GM21381 (cell line): Measurements from ENCODE around the gene RRM1.
"Not testable (repeated sequence)": the region's sequence is repeated elsewhere in the genome, so short reads cannot be mapped to it uniquely, and the experiment has no call there.

ENCODE experiments used
- ATAC-seq: cut with Tn5 transposase; IDR thresholded peaks from one replicate; pipeline ENCODE4 v1.9.1; 2021; ENCODE audit warnings: mild to moderate bottlenecking, moderate library complexity; ENCODE audit not compliant: unreplicated experiment

Gene RRM1

DNA sequence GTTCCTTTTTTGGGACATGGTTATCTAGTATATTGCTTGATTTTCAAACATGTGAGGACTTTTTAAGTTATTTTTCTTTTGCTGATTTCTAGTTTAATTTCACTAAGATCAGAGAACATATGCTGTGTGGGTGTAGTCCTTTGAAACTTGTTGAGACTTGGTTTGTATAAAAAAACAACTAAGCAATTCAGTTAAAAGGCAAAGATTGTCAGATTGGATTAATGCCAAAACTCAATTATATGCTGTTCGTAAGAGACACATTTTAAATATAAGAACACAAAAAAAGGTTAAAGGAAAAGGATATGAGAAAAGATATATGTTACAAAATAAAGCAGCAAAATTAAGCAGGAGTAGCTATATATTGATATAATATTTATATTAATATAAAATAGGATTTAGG is 17.8 kb upstream of the RRM1 start:
- ATAC-seq, result no peak

- no peak for ATAC-seq
Measured at GRCh38 chr11:4083198-4083597, 11.4 kb upstream of the RRM1 start.

- no peak for ATAC-seq
Measured at GRCh38 chr11:4084406-4085125, 10.0 kb upstream of the RRM1 start.

DNA sequence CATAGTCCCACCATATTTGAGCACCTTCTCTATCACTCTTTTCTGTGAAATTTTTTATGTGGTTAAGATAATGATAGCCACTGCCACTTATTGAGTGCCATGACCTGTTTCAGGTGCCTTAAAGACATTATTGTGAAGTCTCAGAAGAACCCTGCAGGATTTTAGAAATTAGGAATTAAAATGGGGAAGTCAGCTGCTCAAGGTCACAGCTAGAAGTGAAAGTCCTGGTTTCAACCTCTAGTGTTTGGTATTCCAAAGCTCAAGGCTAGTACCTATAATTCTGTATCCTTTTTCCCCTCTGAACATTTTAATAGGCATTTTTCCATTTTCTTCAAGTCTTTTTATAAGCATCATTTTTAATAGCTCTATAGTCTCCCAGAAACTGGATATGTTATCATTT is 9.0 kb upstream of the RRM1 start:
- ATAC-seq, result no peak

DNA sequence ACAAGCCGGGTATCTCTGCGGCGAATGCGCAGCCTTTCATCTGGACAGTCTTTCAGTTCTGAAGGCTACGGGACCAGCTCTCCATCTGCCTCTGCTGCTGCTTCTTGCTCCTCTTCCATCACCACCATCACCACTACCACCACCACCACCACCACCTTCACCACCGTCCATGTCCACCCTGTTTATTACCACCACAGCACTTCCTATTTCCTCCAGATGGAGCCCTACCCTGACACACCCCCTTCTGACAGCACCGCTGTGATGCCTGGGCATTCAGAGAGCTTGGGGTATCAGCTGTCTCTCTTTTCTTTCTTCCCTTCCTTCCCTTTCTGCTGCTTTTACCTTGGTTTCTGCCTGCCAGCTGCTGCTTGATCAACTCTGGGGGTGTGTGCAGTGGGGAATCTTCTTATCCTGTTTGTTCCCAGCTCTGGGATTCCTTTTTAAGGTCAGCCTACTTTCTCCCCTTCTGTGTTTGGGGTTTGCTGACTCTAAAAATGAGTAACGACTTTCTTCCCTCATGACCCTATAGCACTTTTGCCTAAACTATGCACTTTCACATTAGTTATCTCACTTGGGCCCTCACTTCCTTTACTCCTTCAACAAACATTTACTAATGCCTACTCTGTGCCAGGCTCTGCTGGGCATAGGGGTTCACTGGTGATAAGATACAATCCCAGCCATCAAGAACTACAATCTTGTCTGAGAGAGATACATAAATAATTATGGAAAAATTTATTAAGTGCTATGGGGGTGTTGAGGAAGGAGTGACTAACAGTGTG is 7.8 kb upstream of the RRM1 start:
- ATAC-seq, result no peak

GRCh38 chr11:4087551-4087950 is 7.0 kb upstream of the RRM1 start:
- ATAC-seq, result no peak

- no peak for ATAC-seq
Measured at GRCh38 chr11:4090258-4090657, 4.3 kb upstream of the RRM1 start.

- no peak for ATAC-seq
Measured at GRCh38 chr11:4092026-4092425, 2.6 kb upstream of the RRM1 start.

DNA sequence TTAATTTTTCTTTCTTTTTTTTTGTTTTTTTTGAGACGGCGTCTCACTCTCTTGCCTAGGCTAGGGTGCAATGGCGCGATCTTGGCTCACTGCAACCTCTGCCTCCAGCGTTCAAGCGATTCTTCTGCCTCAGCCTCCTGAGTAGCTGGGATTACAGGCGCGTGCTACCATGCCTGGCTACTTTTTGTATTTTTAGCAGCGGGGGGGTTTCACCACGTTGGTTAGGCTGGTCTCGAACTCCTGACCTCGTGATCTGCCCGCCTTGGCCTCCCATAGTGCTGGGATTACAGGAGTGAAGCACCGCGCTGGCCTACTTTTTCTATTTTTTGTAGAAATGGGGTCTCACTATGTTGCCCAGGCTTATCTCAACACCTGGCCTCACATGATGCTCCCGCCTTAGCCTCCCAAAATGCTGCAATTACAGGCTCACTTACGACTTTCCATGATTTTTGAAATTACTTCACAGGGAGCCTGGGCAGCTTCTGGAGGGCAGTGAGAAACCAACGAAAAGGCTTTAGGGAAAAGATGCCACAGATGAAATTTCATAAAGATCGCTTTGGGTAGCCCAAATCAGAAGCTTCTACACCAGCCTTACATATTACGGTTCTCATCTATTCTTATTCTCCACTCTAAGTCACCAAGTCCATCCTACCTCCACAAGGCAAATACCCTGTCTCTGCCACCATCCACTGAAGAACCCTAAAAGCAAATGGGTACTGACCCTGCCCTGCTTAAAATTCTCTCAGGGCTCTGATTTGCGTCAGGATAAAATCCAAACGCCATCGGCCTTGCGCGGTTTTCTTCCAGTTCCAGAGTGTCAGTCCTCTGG is 866 bp upstream of the RRM1 start:
- peak; percentile 1 for ATAC-seq

GRCh38 chr11:4095509-4096230 is 1.1 kb downstream of the RRM1 start:
- no peak for ATAC-seq

DNA sequence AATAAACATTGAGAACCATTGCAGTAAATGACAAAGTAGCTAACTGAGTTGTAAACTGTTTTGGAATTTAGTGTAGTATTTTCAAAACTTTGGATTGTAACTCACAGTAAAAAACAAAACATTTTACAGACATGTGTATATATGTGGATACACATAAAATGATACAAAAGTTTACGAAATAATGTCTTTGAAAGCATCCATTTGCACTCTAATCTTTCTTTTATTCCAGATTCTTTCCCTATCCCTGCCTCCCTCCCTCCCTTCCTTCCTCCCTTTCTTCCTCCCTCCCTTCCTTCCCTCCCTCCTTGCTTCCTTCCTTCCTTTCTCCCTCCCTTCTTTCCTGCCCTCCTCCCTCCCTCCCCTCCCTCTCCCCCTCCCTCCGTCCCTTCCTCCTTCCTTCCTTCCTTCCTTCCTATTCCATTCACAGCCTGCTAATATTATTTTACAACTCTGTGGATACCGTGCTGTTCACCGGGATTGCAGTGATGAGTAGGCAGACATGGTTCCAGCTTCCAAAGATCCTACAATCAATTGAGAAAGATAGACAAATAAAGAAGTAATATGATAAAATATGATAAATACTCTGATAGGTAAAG is 3.5 kb downstream of the RRM1 start:
- no peak for ATAC-seq

- ATAC-seq, result no peak
Measured at GRCh38 chr11:4102711-4103110, 8.1 kb downstream of the RRM1 start.

DNA sequence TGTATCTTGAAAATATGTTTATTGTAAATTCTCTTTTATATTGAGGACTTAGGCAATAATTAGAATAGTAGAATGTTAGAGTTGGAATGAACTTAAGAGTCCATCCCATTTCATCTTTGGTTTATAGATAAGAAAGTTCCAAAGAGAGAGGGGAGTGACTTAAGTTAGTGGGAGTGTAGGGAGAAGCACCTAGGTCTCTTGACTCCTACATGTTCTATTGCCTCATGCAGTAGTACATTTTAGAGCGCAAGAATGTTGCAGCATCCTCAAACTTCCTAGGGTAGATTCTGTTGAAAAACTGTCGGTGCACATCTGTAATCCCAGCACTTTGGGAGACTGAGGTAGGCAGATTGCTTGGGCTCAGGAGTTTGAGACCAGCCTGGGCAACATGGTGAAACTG is 8.7 kb downstream of the RRM1 start:
- no peak for ATAC-seq

GRCh38 chr11:4105916-4106315 is 11.3 kb downstream of the RRM1 start:
- no peak for ATAC-seq

DNA sequence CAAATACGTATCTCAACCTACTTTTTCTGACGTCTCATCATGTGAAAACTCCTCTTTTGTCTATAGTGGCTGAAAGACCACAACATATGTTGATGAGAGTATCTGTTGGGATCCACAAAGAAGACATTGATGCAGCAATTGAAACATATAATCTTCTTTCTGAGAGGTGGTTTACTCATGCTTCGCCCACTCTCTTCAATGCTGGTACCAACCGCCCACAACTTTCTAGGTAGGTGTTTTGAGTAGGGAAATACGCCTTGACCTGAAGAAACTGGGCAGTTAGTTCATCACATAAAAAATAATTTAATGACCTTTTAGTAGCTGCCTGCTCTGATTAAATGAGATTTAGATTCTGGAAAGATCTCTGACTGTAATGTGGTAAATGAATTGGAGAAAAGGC is 17.2 kb downstream of the RRM1 start:
- ATAC-seq, result no peak

- ATAC-seq, result no peak
Measured at GRCh38 chr11:4115128-4115527, 20.5 kb downstream of the RRM1 start.

- ATAC-seq, result no peak
Measured at GRCh38 chr11:4118107-4118506, 23.5 kb downstream of the RRM1 start.

DNA sequence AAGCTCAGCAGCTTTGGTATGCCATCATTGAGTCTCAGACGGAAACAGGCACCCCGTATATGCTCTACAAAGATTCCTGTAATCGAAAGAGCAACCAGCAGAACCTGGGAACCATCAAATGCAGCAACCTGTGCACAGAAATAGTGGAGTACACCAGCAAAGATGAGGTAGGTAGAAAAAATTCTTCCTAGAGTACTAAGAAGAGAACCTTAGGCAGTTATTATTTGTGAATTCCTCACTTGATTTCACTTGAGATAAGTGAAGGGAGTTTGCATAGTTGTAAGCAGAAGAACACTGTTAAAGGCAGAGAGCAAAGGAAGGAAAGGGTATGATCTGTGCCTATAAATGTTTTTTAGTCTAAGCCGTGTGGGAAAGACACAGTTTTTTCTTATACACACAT is 28.6 kb downstream of the RRM1 start:
- no peak for ATAC-seq

DNA sequence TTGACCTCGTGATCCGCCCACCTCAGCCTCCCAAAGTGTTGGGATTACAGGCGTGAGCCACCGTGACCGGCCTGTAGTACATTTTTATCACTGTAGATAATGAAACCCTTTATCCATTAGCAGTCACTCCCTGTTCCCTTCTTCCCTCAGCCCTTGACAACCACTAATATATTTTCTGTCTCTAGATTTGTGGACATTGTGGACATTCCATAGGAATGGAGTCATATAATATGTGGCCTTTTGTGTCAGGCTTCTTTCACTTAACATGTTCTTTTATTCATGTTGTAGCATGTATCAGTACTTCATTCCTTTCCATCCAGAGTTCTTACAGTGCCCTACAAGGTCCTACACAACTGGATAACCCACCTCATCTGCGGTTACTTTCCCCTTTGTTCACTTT is 30.5 kb downstream of the RRM1 start:
- no peak for ATAC-seq

- ATAC-seq, result no peak
Measured at GRCh38 chr11:4127357-4127756, 32.8 kb downstream of the RRM1 start.

DNA sequence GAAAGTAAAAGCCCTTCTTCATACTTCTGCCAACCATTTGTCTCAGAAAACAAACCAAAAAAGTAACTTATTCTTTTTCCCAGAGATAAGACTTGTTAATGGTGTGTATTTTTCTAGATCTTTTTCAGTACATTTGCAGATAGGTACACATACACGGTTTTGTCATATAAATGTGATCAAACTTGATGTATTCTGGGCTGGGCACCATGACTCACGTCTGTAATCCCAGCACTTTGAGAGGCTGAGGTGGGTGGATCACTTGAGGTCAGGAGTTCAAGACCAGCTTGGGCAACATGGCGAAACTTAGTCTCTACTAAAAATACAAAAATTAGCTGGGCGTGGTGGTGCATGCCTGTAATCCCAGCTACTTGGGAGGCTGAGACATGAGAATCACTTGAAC is 35.6 kb downstream of the RRM1 start:
- not testable (repeated sequence) for ATAC-seq
